Neural progenitor cell (in vitro differentiated cells): ENCODE measurements around the gene HHAT.

Experiments used
- CTCF ChIP-seq: fragments of 200-600 bp; sonication (generic); IDR thresholded peaks from 2 replicates; pipeline ENCODE4 v1.5.1; 2017; ENCODE audit warnings: antibody characterized with exemption, mild to moderate bottlenecking
- EZH2 ChIP-seq: fragments of 200-600 bp; sonication (generic); IDR thresholded peaks from 2 replicates; pipeline ENCODE4 v1.6.1; 2017; ENCODE audit warnings: antibody characterized with exemption, mild to moderate bottlenecking, moderate library complexity
- EZH2phosphoT487 ChIP-seq: fragments of 200-600 bp; sonication (generic); IDR thresholded peaks from 2 replicates; pipeline ENCODE4 v1.6.1; 2017; ENCODE audit warnings: antibody characterized with exemption

- TF ChIP-seq CTCF: no peak
- no peak for TF ChIP-seq EZH2
- TF ChIP-seq EZH2phosphoT487: no peak
These were observed 361.1 kb downstream of the HHAT start for GRCh38 chr1:210689826-210690225.
